ENCODE measurements around the gene ZNF638.
"Not testable (repeated sequence)": the region's sequence is repeated elsewhere in the genome, so short reads cannot be mapped to it uniquely, and the experiment has no call there.

The ZNF638 gene

GRCh38 chr2:71393216-71393615 lies 61.6 kb downstream of the ZNF638 start:
- DNase-seq (ENCODE audit: low read depth in 3 of 3): no peak

GRCh38 chr2:71395471-71395870 lies 63.9 kb downstream of the ZNF638 start:
- DNase-seq (ENCODE audit: low read depth in 3 of 3): no peak

GRCh38 chr2:71402427-71402826 lies 70.8 kb downstream of the ZNF638 start:
- DNase-seq (ENCODE audit: low read depth in 3 of 3): no peak

GRCh38 chr2:71409611-71410010 lies 78.0 kb downstream of the ZNF638 start:
- no peak for DNase-seq (ENCODE audit: low read depth in 3 of 3)

- DNase-seq (ENCODE audit: low read depth in 3 of 3): no peak
Observed at GRCh38 chr2:71410696-71411095, 79.1 kb downstream of the ZNF638 start.

GRCh38 chr2:71416866-71417265 lies 85.3 kb downstream of the ZNF638 start:
- not testable (repeated sequence) for DNase-seq (ENCODE audit: low read depth in 3 of 3)

GRCh38 chr2:71417300-71418202 lies 86.0 kb downstream of the ZNF638 start:
- DNase-seq (ENCODE audit: low read depth in 3 of 3): no peak

GRCh38 chr2:71419145-71419544 lies 87.6 kb downstream of the ZNF638 start:
- no peak for DNase-seq (ENCODE audit: low read depth in 3 of 3)

- DNase-seq (ENCODE audit: low read depth in 3 of 3): no peak
Observed at GRCh38 chr2:71419976-71420375, 88.4 kb downstream of the ZNF638 start.

- DNase-seq (ENCODE audit: low read depth in 3 of 3): no peak
Observed at GRCh38 chr2:71422786-71423185, 91.2 kb downstream of the ZNF638 start.

- DNase-seq (ENCODE audit: low read depth in 3 of 3): no peak
Observed at GRCh38 chr2:71423817-71424420, 92.3 kb downstream of the ZNF638 start.

- no peak for DNase-seq (ENCODE audit: low read depth in 3 of 3)
Observed at GRCh38 chr2:71426721-71427120, 95.1 kb downstream of the ZNF638 start.

GRCh38 chr2:71428472-71429383 lies 97.1 kb downstream of the ZNF638 start:
- no peak for DNase-seq (ENCODE audit: low read depth in 3 of 3)

GRCh38 chr2:71445142-71445541 lies 113.6 kb downstream of the ZNF638 start:
- not testable (repeated sequence) for DNase-seq (ENCODE audit: low read depth in 3 of 3)

GRCh38 chr2:71446505-71446904 lies 114.9 kb downstream of the ZNF638 start:
- DNase-seq (ENCODE audit: low read depth in 3 of 3): no peak

GRCh38 chr2:71449343-71449742 lies 117.8 kb downstream of the ZNF638 start:
- no peak for DNase-seq (ENCODE audit: low read depth in 3 of 3)

- no peak for DNase-seq (ENCODE audit: low read depth in 3 of 3)
Observed at GRCh38 chr2:71451705-71452104, 120.1 kb downstream of the ZNF638 start.

- no peak for DNase-seq (ENCODE audit: low read depth in 3 of 3)
Observed at GRCh38 chr2:71452565-71452964, 121.0 kb downstream of the ZNF638 start.

GRCh38 chr2:71453404-71454220 lies 122.0 kb downstream of the ZNF638 start, which contains the start of gene DYSF:
TSS of gene DYSF (plus strand) at chr2:71453561.
- no peak for DNase-seq (ENCODE audit: low read depth in 3 of 3)

GRCh38 chr2:71454221-71455010 lies 122.8 kb downstream of the ZNF638 start:
- no peak for DNase-seq (ENCODE audit: low read depth in 3 of 3)
